Measurements from ENCODE around the gene TNRC6C. TPM values are rescaled to one million over a fixed set of nuclear protein-coding genes. Genes with fewer than 3 reads are reported as not detected.

The TNRC6C gene
- total and polyA plus RNA-seq, 2 of the 13 experiments (the other 11 are each of a cell fraction or from before 2014, with no cell fraction given), result 0.66 to 4.9 TPM

DNA sequence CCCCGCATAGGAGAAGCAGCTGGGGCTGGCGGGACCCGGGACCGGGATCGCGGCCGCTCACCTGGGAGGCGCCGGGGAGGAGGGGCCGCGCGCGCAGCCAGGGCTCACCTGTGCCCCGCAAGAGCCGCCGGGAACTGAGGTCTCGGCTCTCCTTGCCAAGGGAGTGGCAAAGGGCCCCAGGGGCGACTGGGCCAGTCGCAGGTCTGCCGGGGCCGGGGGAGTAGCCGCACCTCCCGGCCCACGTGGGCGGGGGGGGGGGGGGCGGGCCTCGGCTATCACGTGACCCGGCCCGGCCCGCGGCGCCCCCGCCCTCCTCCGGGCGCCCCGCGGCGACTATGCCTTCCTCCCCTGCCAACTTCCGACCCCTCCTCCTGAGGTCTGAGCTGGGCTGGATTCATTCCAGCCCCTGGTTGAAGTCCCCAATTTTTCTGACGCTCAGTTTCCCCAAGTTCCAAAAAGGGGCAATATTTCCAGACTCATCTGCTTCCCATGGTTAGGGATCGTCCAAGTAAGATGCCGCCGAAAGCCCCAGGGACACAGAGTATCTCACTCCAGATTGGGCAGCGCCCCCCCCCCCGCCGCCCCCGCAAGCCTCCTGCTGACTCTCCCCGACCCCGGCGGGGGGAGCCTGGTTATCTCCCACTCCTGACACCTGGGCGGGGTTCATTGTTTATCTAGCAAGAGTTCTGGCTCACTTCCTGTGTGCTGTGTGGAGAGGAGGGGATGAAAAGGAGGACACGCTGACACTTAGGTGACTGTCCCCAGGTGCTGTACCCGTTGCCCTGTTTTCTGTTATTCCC is 170.2 kb downstream of the TNRC6C start, which contains the start of gene TMC6 (continued):
- TF ChIP-seq, protein P1, sequence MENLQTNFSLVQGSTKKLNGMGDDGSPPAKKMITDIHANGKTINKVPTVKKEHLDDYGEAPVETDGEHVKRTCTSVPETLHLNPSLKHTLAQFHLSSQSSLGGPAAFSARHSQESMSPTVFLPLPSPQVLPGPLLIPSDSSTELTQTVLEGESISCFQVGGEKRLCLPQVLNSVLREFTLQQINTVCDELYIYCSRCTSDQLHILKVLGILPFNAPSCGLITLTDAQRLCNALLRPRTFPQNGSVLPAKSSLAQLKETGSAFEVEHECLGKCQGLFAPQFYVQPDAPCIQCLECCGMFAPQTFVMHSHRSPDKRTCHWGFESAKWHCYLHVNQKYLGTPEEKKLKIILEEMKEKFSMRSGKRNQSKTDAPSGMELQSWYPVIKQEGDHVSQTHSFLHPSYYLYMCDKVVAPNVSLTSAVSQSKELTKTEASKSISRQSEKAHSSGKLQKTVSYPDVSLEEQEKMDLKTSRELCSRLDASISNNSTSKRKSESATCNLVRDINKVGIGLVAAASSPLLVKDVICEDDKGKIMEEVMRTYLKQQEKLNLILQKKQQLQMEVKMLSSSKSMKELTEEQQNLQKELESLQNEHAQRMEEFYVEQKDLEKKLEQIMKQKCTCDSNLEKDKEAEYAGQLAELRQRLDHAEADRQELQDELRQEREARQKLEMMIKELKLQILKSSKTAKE (CRISPR knock-in tag; IDR thresholded peaks at IDR 0.05; ENCODE audit: borderline replicate concordance), result no peak
- peak; percentile 74 for TF ChIP-seq ZNF788 (CRISPR knock-in tag; IDR thresholded peaks at IDR 0.05; ENCODE audit: borderline replicate concordance)
- TF ChIP-seq ZNF232 (CRISPR knock-in tag; IDR thresholded peaks at IDR 0.05; ENCODE audit: borderline replicate concordance), result peak; percentile 45; the same call in 1 of the 2 replicates
- no peak for TF ChIP-seq ZNF615 (CRISPR knock-in tag; IDR thresholded peaks at IDR 0.05; ENCODE audit: borderline replicate concordance)
- peak; percentile 61; the same call in 1 of the 2 replicates for TF ChIP-seq ZBTB7A (CRISPR knock-in tag; IDR thresholded peaks at IDR 0.05)
- TF ChIP-seq, protein P2, sequence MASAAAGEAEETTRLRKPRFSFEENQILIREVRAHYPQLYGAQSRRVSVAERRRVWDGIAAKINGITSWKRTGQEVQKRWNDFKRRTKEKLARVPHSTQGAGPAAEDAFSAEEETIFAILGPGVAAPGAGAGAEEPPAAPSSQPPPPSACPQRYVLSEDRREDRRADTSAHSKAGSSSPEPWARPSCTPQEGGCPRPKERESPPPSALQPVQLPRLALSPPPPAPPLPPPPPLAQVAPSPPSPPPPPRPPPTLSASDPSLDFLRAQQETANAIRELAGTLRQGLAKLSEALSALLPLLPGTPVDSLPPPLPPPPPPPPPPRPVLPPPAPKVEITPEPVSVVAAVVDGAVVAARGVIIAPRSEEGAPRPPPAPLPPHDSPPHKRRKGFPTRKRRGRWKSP (CRISPR knock-in tag; IDR thresholded peaks at IDR 0.05), result peak; percentile 31; the same call in 1 of the 2 replicates
- TF ChIP-seq, protein P3, sequence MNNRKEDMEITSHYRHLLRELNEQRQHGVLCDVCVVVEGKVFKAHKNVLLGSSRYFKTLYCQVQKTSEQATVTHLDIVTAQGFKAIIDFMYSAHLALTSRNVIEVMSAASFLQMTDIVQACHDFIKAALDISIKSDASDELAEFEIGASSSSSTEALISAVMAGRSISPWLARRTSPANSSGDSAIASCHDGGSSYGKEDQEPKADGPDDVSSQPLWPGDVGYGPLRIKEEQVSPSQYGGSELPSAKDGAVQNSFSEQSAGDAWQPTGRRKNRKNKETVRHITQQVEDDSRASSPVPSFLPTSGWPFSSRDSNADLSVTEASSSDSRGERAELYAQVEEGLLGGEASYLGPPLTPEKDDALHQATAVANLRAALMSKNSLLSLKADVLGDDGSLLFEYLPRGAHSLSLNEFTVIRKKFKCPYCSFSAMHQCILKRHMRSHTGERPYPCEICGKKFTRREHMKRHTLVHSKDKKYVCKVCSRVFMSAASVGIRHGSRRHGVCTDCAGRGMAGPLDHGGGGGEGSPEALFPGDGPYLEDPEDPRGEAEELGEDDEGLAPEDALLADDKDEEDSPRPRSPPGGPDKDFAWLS (CRISPR knock-in tag; IDR thresholded peaks at IDR 0.05; ENCODE audit: borderline replicate concordance), result no peak
- TF ChIP-seq ZNF24 (IDR thresholded peaks at IDR 0.05), result no peak
- no peak for TF ChIP-seq ZNF724P (CRISPR knock-in tag; IDR thresholded peaks at IDR 0.05; ENCODE audit: borderline replicate concordance)
- TF ChIP-seq ZNF629 (CRISPR knock-in tag; conservative IDR thresholded peaks at IDR 0.05), result no peak
- TF ChIP-seq, protein P4, sequence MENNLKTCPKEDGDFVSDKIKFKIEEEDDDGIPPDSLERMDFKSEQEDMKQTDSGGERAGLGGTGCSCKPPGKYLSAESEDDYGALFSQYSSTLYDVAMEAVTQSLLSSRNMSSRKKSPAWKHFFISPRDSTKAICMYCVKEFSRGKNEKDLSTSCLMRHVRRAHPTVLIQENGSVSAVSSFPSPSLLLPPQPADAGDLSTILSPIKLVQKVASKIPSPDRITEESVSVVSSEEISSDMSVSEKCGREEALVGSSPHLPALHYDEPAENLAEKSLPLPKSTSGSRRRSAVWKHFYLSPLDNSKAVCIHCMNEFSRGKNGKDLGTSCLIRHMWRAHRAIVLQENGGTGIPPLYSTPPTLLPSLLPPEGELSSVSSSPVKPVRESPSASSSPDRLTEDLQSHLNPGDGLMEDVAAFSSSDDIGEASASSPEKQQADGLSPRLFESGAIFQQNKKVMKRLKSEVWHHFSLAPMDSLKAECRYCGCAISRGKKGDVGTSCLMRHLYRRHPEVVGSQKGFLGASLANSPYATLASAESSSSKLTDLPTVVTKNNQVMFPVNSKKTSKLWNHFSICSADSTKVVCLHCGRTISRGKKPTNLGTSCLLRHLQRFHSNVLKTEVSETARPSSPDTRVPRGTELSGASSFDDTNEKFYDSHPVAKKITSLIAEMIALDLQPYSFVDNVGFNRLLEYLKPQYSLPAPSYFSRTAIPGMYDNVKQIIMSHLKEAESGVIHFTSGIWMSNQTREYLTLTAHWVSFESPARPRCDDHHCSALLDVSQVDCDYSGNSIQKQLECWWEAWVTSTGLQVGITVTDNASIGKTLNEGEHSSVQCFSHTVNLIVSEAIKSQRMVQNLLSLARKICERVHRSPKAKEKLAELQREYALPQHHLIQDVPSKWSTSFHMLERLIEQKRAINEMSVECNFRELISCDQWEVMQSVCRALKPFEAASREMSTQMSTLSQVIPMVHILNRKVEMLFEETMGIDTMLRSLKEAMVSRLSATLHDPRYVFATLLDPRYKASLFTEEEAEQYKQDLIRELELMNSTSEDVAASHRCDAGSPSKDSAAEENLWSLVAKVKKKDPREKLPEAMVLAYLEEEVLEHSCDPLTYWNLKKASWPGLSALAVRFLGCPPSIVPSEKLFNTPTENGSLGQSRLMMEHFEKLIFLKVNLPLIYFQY (CRISPR knock-in tag; IDR thresholded peaks at IDR 0.05; ENCODE audit: borderline replicate concordance), result 0 out of 2 replicates have a peak, but pooled peaks have one; percentile 65
- TF ChIP-seq, protein P5, sequence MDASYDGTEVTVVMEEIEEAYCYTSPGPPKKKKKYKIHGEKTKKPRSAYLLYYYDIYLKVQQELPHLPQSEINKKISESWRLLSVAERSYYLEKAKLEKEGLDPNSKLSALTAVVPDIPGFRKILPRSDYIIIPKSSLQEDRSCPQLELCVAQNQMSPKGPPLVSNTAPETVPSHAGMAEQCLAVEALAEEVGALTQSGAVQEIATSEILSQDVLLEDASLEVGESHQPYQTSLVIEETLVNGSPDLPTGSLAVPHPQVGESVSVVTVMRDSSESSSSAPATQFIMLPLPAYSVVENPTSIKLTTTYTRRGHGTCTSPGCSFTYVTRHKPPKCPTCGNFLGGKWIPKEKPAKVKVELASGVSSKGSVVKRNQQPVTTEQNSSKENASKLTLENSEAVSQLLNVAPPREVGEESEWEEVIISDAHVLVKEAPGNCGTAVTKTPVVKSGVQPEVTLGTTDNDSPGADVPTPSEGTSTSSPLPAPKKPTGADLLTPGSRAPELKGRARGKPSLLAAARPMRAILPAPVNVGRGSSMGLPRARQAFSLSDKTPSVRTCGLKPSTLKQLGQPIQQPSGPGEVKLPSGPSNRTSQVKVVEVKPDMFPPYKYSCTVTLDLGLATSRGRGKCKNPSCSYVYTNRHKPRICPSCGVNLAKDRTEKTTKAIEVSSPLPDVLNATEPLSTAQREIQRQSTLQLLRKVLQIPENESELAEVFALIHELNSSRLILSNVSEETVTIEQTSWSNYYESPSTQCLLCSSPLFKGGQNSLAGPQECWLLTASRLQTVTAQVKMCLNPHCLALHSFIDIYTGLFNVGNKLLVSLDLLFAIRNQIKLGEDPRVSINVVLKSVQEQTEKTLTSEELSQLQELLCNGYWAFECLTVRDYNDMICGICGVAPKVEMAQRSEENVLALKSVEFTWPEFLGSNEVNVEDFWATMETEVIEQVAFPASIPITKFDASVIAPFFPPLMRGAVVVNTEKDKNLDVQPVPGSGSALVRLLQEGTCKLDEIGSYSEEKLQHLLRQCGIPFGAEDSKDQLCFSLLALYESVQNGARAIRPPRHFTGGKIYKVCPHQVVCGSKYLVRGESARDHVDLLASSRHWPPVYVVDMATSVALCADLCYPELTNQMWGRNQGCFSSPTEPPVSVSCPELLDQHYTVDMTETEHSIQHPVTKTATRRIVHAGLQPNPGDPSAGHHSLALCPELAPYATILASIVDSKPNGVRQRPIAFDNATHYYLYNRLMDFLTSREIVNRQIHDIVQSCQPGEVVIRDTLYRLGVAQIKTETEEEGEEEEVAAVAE (CRISPR knock-in tag; IDR thresholded peaks at IDR 0.05; ENCODE audit: borderline replicate concordance), result no peak
